ENCODE measurements around the gene PCP4L1.
"Not testable (repeated sequence)": the region's sequence is repeated elsewhere in the genome, so short reads cannot be mapped to it uniquely, and the experiment has no call there.

PCP4L1 gene

GRCh38 chr1:161273402-161273801 lies 14.9 kb downstream of the PCP4L1 start:
- no peak for DNase-seq

DNA sequence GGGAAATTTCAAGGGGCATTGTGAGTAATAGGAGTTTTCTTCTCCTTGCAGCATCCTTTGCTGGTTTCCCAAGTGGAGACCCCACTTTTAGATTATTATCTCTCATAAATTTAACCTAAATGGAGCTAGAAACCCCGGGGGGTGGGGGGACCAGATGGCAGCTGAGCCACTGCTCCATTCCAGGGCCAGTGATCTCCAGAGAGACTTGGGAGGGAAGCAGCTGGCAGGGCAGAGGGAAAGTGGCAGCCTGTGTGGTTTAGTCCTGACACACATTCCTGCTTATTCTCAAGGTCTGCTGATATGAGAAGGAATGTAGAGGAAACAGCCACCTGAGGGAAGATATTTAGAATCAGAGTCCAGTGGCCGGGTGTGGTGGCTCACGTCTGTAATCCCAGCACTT lies 16.3 kb downstream of the PCP4L1 start:
- no peak for DNase-seq

DNA sequence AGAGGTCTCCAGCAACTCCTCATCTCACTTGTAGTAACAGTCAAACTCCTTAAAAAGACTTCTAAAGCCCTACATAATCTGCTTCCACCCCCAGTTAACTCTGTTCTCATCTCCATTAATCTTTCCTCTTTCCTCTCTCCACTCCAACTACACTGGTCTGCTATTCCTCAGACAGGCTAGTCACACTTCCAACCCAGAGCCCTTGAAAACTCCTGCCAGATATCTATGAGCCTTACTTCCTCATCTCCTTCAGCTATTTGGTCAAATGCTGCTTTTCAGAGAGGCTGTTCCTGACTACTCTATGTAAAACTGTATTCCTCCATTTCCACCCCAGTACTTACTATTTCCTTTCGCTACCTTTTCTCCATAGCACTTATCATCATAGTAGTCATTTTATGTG lies 24.4 kb downstream of the PCP4L1 start:
- peak; percentile 30 to 36 for DNase-seq

- DNase-seq = no peak
These were observed 26.6 kb downstream of the PCP4L1 start for GRCh38 chr1:161285113-161285512.

DNA sequence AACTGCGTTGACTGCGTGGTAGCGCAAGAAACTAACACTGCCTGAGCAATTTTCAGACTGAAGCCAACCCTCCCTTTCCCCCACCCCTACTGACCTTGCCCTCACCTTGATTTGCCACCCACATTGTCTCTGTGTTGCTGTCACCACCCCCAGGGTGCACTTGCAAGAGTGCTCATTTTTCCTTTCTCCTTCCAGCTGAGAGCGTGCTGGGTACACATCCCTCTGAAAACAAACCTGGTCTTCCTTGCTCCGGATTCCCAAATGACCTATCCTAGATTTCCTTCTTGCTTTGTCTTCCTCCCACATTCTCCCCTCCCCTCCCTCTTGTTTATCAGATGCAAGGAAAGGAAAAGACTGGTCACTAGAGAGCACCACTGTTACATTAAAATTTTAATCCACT lies 27.0 kb downstream of the PCP4L1 start:
- DNase-seq = no peak

DNA sequence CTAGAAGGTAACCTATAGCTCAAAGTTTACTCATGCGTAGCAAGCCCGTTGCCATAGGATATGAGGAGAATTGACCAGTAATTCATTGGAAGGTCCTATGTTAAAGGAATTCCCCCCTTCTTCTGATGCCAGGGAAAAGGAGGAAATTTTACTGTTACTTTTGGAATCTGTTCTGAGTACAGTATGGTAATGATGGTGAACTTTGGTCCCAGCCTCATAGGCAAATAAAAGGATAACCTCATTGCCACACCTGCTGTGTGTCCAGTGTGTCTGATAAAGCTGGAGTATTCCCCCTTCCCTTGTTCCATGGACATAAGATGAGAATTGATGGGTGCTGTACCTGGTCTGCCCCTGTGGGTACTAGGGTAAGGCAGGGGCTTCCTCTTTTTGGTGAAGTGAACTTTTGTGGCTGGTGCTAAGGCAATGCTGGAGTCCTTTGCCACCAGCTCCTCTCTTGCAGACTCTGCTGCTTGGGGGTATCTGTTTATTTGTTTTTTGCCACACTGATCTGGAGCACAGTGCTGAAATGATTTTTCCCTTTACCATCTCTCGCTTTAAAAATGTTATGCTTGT lies 29.0 kb downstream of the PCP4L1 start:
- peak; percentile 12 to 23 for DNase-seq

GRCh38 chr1:161290779-161291178 lies 32.2 kb downstream of the PCP4L1 start:
- DNase-seq = no peak

DNA sequence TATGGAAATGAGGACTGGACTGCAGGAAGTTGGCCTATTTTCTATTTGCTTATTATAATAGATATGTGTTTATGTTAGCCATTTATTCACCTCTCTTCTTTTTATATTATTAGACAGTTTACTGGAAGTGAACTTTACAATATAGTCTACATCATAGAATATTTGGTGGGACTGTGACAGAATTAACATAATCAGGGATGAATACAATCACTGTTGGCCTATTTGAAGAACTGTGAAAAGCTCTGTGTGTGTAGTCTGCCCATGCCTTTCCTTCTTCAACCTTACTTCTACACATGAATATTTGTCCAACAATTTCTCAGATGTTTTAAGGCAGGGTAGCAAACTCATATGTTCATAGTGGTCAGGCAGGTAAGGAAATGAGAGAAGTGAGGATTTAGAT lies 38.9 kb downstream of the PCP4L1 start:
- no peak for DNase-seq

DNA sequence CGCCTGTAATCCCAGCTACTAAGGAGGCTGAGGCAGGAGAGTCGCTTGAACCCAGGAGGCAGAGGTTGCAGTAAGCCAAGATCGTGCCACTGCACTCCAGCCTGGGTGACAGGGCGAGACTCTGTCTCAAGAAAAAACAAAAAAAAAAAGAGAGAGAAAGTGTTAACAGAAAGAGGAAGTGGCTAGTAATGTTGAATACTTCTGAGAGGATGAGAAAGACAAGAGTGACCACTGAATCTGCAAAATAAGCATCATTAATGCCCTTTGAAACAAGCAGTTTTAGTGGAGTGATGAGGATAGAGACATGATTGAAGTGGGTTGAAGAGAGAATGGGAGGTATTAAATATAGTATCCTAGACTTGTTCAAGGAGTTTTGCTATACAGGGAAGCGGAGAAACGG lies 39.6 kb downstream of the PCP4L1 start:
- DNase-seq = peak; percentile 10 to 31

DNA sequence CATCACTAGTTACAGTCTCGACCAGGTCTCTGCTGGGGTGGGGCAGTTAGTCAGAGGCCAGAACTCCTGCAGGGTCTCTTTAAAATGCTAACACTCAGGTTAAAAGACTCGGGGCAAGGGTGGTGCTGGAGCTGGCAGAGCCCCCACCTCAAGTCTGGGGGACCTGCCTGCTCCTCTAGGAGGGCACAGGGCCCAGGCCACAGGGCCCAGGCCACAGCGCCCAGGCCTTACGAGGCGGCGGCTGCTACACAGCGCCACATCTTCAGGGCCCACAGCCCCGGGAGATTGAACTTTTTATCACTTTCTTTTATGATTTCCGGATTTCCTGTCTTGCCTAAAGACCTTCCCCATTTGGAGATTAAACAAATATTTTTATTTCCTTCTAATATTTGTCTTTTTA lies 40.8 kb downstream of the PCP4L1 start:
- DNase-seq = no peak

- DNase-seq = no peak
These were observed 41.9 kb downstream of the PCP4L1 start for GRCh38 chr1:161300478-161300877.

DNA sequence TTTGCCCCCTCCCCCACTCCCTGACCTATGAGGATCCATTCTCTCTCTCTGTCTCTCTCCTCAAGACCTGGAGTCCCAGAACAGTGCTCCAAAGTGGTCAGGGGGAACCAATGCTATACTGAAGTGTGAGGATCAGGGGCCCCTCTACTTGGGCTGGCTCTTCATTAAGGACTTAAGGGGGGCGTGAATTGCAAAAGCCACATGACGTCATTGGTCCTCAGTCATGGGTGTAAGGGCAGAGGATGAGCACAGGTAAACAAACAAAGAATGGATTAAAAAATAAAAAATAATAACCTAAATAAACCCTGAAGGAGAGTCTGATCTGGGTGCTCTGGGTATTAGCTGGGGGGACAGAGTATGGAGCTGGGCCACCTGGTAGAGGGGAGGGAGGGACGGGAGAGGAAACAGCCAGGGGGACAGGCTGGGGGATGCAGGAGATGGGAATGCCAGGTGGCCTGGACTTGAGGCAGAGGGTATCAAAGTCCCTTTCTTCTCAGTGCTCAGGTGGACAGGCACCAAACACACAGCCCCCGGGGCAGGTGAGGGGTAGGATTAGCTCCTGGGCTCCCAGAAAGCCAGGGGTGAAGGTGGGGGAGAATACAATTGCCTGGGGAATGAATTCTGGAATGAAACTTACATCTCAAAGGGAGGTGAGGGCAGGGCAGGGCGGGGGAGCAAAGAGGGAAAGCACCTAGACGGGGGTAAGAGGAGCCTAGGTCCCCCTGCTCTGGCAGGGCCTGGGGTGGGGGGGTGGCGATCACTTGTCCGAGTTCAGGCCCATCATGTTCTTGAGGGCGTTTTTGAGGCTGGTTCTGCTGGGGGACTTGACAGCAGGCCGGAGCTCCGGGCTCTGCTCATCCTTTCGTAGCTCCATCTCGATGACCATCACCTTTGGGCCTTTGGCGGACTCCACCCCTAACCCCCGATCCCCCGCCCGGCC lies 46.7 kb downstream of the PCP4L1 start:
- DNase-seq = no peak

DNA sequence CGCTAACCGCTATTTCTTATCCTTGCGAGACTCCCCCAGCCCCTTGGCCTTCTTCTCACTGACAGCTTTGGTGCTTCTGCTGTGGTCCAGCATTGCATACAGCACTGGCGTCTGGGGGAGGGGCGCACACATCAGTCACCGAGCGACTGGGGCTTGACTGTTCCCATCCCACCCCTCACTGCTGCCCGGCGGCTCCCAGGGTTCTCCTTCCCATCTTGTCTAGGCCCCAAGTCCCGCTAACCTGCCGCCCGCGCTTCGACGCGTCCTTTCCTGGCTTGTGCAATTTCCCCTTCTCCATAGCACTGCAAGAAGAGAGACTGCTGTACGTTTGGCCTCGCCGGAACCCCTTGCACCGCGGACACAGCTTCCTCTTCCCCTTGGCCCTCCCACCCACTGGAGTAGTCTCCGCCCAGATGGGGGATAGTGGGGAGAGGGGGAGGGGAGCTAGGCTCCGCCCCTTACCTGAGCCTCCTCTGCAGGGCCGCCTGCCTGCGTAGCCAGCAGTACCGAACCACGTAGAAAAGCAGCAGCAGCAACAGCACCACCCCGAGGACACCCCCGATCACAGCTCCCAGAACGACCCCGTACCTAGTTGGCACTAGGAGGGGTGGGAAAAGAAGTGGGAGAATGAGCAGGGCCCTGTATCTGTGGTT lies 47.4 kb downstream of the PCP4L1 start:
- DNase-seq = peak; percentile 92

DNA sequence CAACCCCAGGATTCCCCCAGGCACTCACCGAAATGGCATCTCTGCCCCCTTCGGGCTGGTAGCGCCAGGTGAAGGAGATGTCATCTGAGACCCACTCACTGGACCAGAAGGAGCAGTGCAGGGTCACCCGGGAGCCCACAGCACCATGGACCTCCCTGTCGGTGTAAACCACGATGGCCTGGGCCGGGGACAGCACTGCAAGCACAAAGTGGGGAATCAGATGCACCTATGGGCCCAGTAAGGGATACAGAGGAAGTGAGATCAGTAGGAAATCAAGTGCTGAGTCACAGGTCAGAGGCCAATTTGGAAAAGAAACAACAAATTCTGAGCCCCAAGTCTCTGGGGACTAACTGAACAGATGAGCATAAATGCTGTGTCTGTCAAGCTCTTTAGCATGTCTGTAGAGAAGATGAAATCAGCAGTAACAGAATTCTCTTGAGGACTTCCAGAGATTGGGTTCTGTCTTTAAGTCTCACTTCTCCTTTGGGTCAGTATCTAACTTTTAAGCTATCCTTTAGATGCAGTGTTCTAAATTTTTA lies 48.8 kb downstream of the PCP4L1 start:
- no peak for DNase-seq

DNA sequence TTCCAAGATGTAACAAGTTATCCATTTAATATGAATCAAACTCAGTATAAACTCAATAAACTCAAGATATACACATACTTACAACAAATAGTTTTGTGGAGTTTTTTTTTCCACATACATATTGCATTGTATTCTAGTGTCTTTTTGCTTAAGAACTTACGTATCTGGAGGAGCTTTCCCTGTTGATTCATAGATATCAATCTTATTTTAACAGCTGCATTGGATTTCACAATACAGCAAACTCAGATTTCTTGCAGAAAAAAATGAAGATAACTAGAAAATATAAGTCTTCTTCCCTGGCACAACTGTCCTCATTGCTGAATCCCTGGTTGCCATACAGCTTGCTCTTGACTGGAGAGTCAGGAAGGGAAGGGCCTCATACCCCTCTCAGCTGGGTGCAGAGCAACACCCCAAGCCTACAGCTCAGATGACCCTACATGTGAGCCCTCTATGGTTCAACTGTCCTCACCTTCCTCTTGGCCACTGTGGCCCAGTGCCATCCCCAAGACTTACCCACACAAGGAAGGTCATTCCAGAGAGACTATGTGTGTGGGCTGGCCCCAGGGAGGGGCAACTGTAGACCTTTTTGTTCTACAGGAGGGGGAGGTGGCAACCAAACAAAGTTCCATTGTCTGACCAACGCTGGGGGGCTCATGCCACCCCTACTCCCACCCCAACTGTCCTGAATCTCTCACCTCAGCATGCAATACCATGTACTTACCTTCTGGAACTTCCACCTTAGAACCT lies 49.5 kb downstream of the PCP4L1 start:
- no peak for DNase-seq

- no peak for DNase-seq
These were observed 51.3 kb downstream of the PCP4L1 start, which contains the start of gene MPZ for GRCh38 chr1:161309868-161310267. Gene MPZ, minus strand, starts transcription at chr1:161309968. Its CDS starts 63 bp downstream, at chr1:161309905.

GRCh38 chr1:161311595-161312181 lies 53.1 kb downstream of the PCP4L1 start:
- no peak for DNase-seq

- peak in 1 of 2 experiments; percentile 29 for DNase-seq
These were observed 55.1 kb downstream of the PCP4L1 start for GRCh38 chr1:161313554-161314200.

GRCh38 chr1:161314201-161314981 lies 55.8 kb downstream of the PCP4L1 start, which contains the start of gene SDHC:
Gene SDHC, plus strand, starts transcription at chr1:161314381. Its CDS starts 25 bp downstream, at chr1:161314406.
- DNase-seq = peak; percentile 91 to 92

GRCh38 chr1:161315841-161316674 lies 57.5 kb downstream of the PCP4L1 start:
- DNase-seq = not testable (repeated sequence)

Measured in Kasumi-1 (cell line).